T47D (cell line): ENCODE measurements around the gene TSPAN18.
A peak's percentile ranks its signal among the peaks of the same experiment; 100 is the strongest.

ENCODE experiments used
- DNase-seq, 2 experiments: peaks; one replicate each; pipeline versions ENCODE4 v3.0.0 to v3.0.0-alpha.2; 2011 to 2012; ENCODE audit warnings: low read depth in 1 of 2, low spot score in 1 of 2
- JUND ChIP-seq: IDR thresholded peaks from 2 replicates; pipeline ENCODE4 v1.6.1; 2012; ENCODE audit warnings: low read depth
- in situ Hi-C: cut with HindIII; loops from 2 replicates; pipeline ENCODE4 v1.10.0; 2016; ENCODE audit warnings: low sequenced_read_pairs, low pct_unique_long_range_greater_than_20kb

Gene TSPAN18

DNA sequence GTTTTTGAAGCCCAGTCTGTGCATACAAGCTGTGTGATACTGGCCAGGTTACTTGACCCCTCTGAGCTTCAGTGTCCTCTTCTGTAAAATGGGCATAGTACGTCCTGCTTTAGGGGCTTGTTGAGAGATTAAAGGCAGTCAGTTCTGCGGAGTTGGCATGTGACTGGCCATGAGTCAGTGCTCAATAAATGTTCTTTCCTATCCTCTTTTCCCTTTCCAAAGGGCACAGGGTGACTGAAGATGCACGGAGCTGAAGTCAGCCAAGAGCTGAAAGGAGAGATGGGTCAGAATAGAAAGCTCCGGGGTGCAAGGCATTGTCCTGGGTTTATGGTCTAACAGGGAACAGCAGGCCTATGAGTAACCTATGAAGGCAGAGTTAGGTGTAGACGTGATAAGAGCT, 175.0 kb downstream of the TSPAN18 start:
- DNase-seq: no peak
- no peak for TF ChIP-seq JUND
- in situ Hi-C loops: no loop called here

DNA sequence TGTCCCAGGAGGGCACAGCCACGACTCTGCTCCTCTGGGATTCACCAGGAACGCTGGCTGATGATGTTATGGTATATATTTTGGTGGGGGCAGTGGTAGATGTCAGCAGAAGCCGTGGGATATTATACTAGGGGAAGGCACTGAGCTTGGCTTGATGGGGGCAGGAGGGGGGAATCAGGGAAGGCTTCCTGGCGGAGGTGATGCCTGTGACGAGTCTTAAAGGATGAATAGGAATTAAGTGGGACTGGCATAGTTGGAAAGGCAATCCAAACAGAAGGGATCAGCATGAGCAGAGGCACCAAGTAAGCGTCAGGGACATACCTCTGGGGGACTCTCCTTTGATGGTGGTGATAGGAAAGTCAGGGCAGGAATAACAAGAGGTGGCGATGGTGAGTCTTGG, 176.3 kb downstream of the TSPAN18 start:
- DNase-seq: no peak
- in situ Hi-C loops: no loop called here
- TF ChIP-seq JUND: no peak

- in situ Hi-C loops: no loop called here
- no peak for DNase-seq
- TF ChIP-seq JUND: no peak
Observed at GRCh38 chr11:44903518-44903917, 176.8 kb downstream of the TSPAN18 start.

DNA sequence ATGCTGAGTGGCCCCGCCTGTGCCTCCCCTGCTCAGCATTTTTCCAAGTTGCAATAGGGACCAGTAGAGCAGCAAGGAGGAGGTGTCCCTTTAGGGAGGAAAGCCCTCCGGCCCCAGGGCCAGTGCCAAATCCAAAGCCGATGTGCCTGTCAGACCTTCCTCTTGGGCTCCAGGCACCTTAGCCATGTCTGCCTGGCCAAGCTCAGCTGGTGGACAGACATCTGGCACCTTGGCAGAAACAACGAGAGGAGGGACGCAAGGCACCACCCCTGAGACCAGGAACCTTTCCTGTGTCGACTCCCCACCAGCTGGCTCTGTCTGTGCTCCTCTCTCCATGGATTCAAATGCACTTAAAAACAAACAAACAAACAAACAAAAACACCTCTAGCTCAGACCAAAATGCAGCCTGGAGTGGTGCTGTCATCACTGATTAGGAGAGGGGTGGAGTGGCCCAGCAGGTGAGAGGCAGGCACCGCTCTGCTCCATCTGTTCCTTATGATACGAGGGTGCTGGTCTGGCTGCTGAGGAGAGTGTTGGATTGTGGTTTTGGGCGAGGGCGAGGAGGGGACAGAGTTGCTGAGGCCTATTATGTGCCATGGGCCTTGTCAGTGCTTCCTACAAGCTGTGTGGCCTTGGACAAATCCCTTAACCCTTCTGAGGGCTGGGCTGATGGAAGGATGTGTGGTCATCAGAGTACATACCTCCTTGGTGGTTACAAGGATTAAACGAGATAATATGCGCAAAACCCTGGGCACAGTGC, 177.7 kb downstream of the TSPAN18 start:
- in situ Hi-C loops: no loop called here
- TF ChIP-seq JUND: no peak
- no peak for DNase-seq

- no peak for DNase-seq
- in situ Hi-C loops: no loop called here
- TF ChIP-seq JUND: no peak
Observed at GRCh38 chr11:44905131-44905866, 178.5 kb downstream of the TSPAN18 start.

GRCh38 chr11:44906649-44907048, 179.9 kb downstream of the TSPAN18 start:
- TF ChIP-seq JUND: no peak
- no peak for DNase-seq
- in situ Hi-C loops: no loop called here

- TF ChIP-seq JUND: no peak
- no peak for DNase-seq
- in situ Hi-C loops: no loop called here
Observed at GRCh38 chr11:44909557-44909956, 182.8 kb downstream of the TSPAN18 start.

- DNase-seq: no peak
- in situ Hi-C loops: no loop called here
- no peak for TF ChIP-seq JUND
Observed at GRCh38 chr11:44910591-44910990, 183.8 kb downstream of the TSPAN18 start.

DNA sequence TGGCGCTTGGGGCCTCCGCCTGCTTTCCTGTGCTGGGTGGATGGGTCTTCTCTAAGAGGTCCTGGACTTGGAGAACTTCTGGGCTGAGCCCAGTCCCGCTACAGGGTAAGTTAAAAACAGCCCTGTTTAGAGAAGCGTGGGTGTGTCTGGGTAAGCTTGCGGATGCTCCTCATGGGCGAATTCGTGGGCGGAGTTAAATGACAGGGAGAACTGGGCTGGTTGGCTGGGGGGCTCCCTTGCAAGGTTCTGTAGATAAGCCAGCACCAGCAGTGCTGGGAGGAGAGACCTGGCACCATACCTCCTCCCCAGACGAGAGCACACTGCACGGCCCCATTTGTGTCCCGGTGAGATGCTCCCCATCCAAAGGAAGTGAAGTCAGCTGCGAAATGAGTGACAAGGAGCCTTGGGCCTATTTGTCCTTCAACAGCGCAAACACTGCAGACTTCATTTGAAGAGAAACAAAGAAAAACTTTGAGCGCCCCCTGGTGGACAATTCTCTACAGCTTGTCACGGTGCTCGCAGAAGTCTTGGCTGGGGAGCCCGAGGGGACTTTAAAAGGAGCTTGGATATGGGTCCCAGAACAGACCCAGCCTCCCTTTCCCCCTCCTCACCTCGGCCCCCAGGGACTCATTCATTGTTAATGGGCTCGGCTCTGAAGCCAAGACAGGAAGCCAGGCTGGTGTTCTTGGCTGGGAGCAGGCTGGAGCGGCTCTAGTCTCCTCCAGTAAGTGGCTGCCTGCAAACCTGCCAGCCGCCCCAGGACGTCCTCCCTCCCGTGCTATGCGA, 184.5 kb downstream of the TSPAN18 start:
- peak; percentile 95 to 96 for DNase-seq
- in situ Hi-C loops: no loop called here
- no peak for TF ChIP-seq JUND

DNA sequence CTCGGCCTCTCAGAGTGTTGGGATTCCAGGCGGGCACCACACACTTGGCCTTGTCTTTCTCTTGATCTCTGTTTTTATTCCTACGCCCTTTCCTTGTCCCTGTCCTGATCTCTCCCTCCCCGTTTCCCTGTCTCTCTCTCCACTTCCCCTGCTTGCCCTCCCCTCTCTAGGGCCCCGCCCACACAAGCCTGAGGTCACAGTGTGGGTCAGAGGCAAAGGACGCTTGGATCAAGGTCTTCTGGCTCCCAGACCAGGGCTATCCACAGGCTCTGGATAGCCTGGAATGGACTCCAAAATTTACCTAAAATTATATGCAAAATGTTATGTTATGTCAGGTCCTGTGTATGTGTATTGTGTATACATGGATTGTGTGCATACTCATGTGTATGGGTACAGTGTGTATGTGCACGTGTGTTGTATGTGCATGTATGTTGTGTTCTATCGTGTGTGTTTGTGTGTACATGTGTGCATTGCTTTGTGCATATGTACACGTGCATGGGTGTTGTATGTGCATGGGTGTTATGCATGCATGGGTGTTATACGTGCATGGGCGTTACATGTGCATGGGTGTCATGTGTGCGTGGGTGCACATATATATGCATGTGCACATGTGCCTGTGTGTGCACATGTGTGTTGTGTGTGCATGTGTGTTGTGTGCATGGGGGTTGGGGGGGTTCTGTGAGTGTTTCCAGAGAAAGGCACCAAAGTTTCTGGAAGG, 185.7 kb downstream of the TSPAN18 start:
- in situ Hi-C loops: no loop called here
- TF ChIP-seq JUND: no peak

GRCh38 chr11:44913502-44913901, 186.7 kb downstream of the TSPAN18 start:
- in situ Hi-C loops: no loop called here
- no peak for TF ChIP-seq JUND
- DNase-seq: no peak

More for the DNA sequence above, 185.7 kb downstream of the TSPAN18 start:
- no peak for DNase-seq

- in situ Hi-C loops: no loop called here
- no peak for DNase-seq
- no peak for TF ChIP-seq JUND
Observed at GRCh38 chr11:44914105-44914504, 187.3 kb downstream of the TSPAN18 start.

GRCh38 chr11:44915004-44915403, 188.2 kb downstream of the TSPAN18 start:
- in situ Hi-C loops: no loop called here

More at GRCh38 chr11:44915004-44915403, 188.2 kb downstream of the TSPAN18 start:
- DNase-seq: no peak
- no peak for TF ChIP-seq JUND
